H1 (cell line): ENCODE measurements around the gene CCDC196. TPM values are rescaled to one million over a fixed set of nuclear protein-coding genes. Genes with fewer than 3 reads are reported as not detected.

Experiments used
- CTCF ChIA-PET: fragments of 300-600 bp; sonication (Branson Sonifier 250); formaldehyde crosslinking; loops from one replicate; lab custom pipeline; 2021; ENCODE audit not compliant: partially characterized antibody; lab: Charles Lee
- POLR2A ChIA-PET: fragments of 300-600 bp; sonication (Branson Sonifier 250); formaldehyde crosslinking; loops from one replicate; lab custom pipeline; 2021; ENCODE audit warnings: inconsistent platforms; ENCODE audit not compliant: partially characterized antibody; lab: Charles Lee
- DNase-seq, 2 experiments: peaks; one replicate each; pipeline versions ENCODE4 v3.0.0 to v3.0.0-alpha.2; 2010 to 2022; ENCODE audit warnings: low spot score in 2 of 2, low read depth in 1 of 2, mixed read lengths in 1 of 2
- FAIRE-seq: peaks from 2 replicates; lab custom pipeline; 2011; peaks lifted over from hg19 to GRCh38; lab: Jason Lieb, UNC
- H2AFZ ChIP-seq: 2 replicates; pipeline ENCODE4 v1.8.1; 2012; ENCODE audit warnings: low read length, inconsistent platforms
- H2AK5ac ChIP-seq: 2 replicates; pipeline ENCODE4 v1.6.1; 2013; ENCODE audit warnings: low read depth, low read length
- H2BK120ac ChIP-seq: replicated peaks from 2 replicates; pipeline ENCODE3; 2013; ENCODE audit warnings: low read depth, low read length, inconsistent platforms
- H2BK12ac ChIP-seq: 2 replicates; pipeline ENCODE4 v1.6.1; 2013; ENCODE audit warnings: low read depth, low read length
- H2BK15ac ChIP-seq: 2 replicates; pipeline ENCODE4 v1.6.1; 2013; ENCODE audit warnings: low read length
- H2BK20ac ChIP-seq: 2 replicates; pipeline ENCODE4 v1.6.1; 2013; ENCODE audit warnings: low read length
- H2BK5ac ChIP-seq: 2 replicates; pipeline ENCODE4 v1.6.1; 2013; ENCODE audit warnings: low read depth, low read length
- H3K14ac ChIP-seq: 2 replicates; pipeline ENCODE4 v1.6.1; 2013; ENCODE audit warnings: inconsistent platforms; ENCODE audit not compliant: insufficient read length
- H3K18ac ChIP-seq: 2 replicates; pipeline ENCODE4 v1.6.1; 2013; ENCODE audit warnings: low read length; ENCODE audit errors: extremely low read depth
- H3K23ac ChIP-seq: 2 replicates; pipeline ENCODE4 v1.6.1; 2013; ENCODE audit warnings: inconsistent platforms; ENCODE audit not compliant: insufficient read length
- H3K23me2 ChIP-seq: 2 replicates; pipeline ENCODE4 v1.6.1; 2013; ENCODE audit warnings: low read depth, low read length
- H3K27ac ChIP-seq: 2 replicates; pipeline ENCODE4 v1.6.1; 2011; ENCODE audit warnings: low read depth, low read length, inconsistent platforms
- H3K27me3 ChIP-seq, 4 experiments: replicated peaks in 1 of 4; 1 replicate in 1 of 4; 2 replicates in 3 of 4; pipeline versions ENCODE4 v1.6.1 to v1.8.1; 2011 to 2013; ENCODE audit warnings: low read length in 3 of 4, mild to moderate bottlenecking in 3 of 4, inconsistent platforms in 2 of 4, mixed read lengths in 2 of 4, moderate library complexity in 1 of 4; ENCODE audit not compliant: control insufficient read depth in 3 of 4, insufficient read depth in 3 of 4; ENCODE audit errors: extremely low read depth in 1 of 4
- H3K36me3 ChIP-seq, 4 experiments: 2 replicates each; pipeline versions ENCODE4 v1.6.1 to v1.8.1; 2011 to 2013; ENCODE audit warnings: mild to moderate bottlenecking in 4 of 4, low read length in 3 of 4, moderate library complexity in 2 of 4, control low read depth in 1 of 4, inconsistent platforms in 1 of 4; ENCODE audit not compliant: insufficient read depth in 4 of 4, control insufficient read depth in 2 of 4
- H3K4ac ChIP-seq: replicated peaks from 2 replicates; pipeline ENCODE3; 2013; ENCODE audit warnings: low read length, low read depth, mixed read lengths, inconsistent platforms; ENCODE audit not compliant: insufficient read length
- H3K4me1 ChIP-seq, 4 experiments: replicated peaks in 1 of 4; 1 replicate in 1 of 4; 2 replicates in 3 of 4; pipeline versions ENCODE4 v1.6.1 to v1.8.1; 2011 to 2013; ENCODE audit warnings: low read length in 3 of 4, inconsistent platforms in 2 of 4, mixed read lengths in 1 of 4; ENCODE audit not compliant: insufficient read depth in 4 of 4, control insufficient read depth in 3 of 4
- H3K4me2 ChIP-seq, 2 experiments: 2 replicates each; pipeline versions ENCODE4 v1.6.1 to v1.8.1; 2011 to 2013; ENCODE audit warnings: low read depth in 2 of 2, low read length in 2 of 2, control low read depth in 1 of 2, inconsistent platforms in 1 of 2, mild to moderate bottlenecking in 1 of 2; ENCODE audit not compliant: insufficient read depth in 1 of 2
- H3K4me3 ChIP-seq, 4 experiments: fragments of 200-600, 300-600 bp in 1 of 4; sonication (generic), shearing (Covaris generic), sonication (Bioruptor Twin) in 1 of 4; 2 replicates each; pipeline versions ENCODE4 v1.5.1 to v1.8.1; 2011 to 2016; ENCODE audit warnings: low read length in 4 of 4, low read depth in 3 of 4, control low read depth in 2 of 4, inconsistent platforms in 2 of 4, mild to moderate bottlenecking in 2 of 4, mixed read lengths in 1 of 4, moderate library complexity in 1 of 4; ENCODE audit not compliant: insufficient read depth in 2 of 4; ENCODE audit errors: extremely low read depth in 1 of 4
- H3K56ac ChIP-seq: replicated peaks from 2 replicates; pipeline ENCODE3; 2013; ENCODE audit warnings: low read depth, mild to moderate bottlenecking, mixed read lengths, low read length, inconsistent platforms; ENCODE audit not compliant: insufficient read length
- H3K79me1 ChIP-seq: 2 replicates; pipeline ENCODE4 v1.6.1; 2013; ENCODE audit warnings: low read depth, low read length, control low read depth
- H3K79me2 ChIP-seq, 2 experiments: 2 replicates each; pipeline versions ENCODE4 v1.6.1 to v1.8.1; 2012 to 2013; ENCODE audit warnings: low read length in 2 of 2, mild to moderate bottlenecking in 2 of 2, inconsistent platforms in 1 of 2; ENCODE audit not compliant: insufficient read depth in 2 of 2, control insufficient read depth in 1 of 2
- H3K9ac ChIP-seq, 4 experiments: replicated peaks in 1 of 4; 1 replicate in 1 of 4; 2 replicates in 3 of 4; pipeline versions ENCODE4 v1.6.1 to v1.8.1; 2011 to 2013; ENCODE audit warnings: low read depth in 3 of 4, low read length in 3 of 4, control low read depth in 2 of 4, mild to moderate bottlenecking in 2 of 4, moderate library complexity in 2 of 4, inconsistent platforms in 1 of 4; ENCODE audit errors: extremely low read depth in 1 of 4
- H3K9me3 ChIP-seq, 2 experiments: 2 replicates each; pipeline versions ENCODE4 v1.6.1 to v1.8.1; 2012 to 2013; ENCODE audit warnings: mild to moderate bottlenecking in 2 of 2, moderate library complexity in 2 of 2, control low read depth in 1 of 2, inconsistent platforms in 1 of 2, low read depth in 1 of 2, low read length in 1 of 2, mixed read lengths in 1 of 2; ENCODE audit not compliant: insufficient read depth in 2 of 2
- H4K20me1 ChIP-seq, 2 experiments: replicated peaks in 1 of 2; 2 replicates each; pipeline versions ENCODE3 to v1.8.1; 2011 to 2013; ENCODE audit warnings: inconsistent platforms in 2 of 2, low read length in 2 of 2, mild to moderate bottlenecking in 1 of 2; ENCODE audit not compliant: insufficient read depth in 2 of 2, control insufficient read depth in 1 of 2
- H4K5ac ChIP-seq: 2 replicates; pipeline ENCODE4 v1.6.1; 2013; ENCODE audit warnings: low read length, low read depth, mixed read lengths, inconsistent platforms; ENCODE audit not compliant: insufficient read length
- H4K8ac ChIP-seq: 2 replicates; pipeline ENCODE4 v1.8.0; 2013; ENCODE audit warnings: mild to moderate bottlenecking, moderate library complexity, low read length, inconsistent platforms; ENCODE audit not compliant: insufficient read depth; ENCODE audit errors: extremely low read depth
- H4K91ac ChIP-seq: replicated peaks from 2 replicates; pipeline ENCODE3; 2013; ENCODE audit warnings: low read length, mixed read lengths, inconsistent platforms; ENCODE audit not compliant: insufficient read length
- CEBPB ChIP-seq: IDR thresholded peaks from 2 replicates; pipeline ENCODE4 v1.6.1; 2012; ENCODE audit warnings: low read depth, low read length
- POLR2AphosphoS5 ChIP-seq: IDR thresholded peaks from 2 replicates; pipeline ENCODE4 v1.6.1; 2011; ENCODE audit warnings: low read depth, low read length
- TBP ChIP-seq: IDR thresholded peaks from 2 replicates; pipeline ENCODE4 v1.6.1; 2011; ENCODE audit warnings: low read depth, low read length, improper control_type of control experiment
- WGBS, 2 experiments: shearing (Covaris generic) in 1 of 2; methylation state at CpG; one replicate each; pipeline versions ENCODE4 v1.1.6 to v1.1.7; 2013 to 2015; ENCODE audit warnings: low lambda C conversion rate in 2 of 2, mixed read lengths in 2 of 2, inconsistent platforms in 1 of 2, low coverage in 1 of 2, missing lambda C conversion rate in 1 of 2; ENCODE audit not compliant: insufficient replicate concordance in 2 of 2, insufficient coverage in 1 of 2, insufficient read length in 1 of 2; ENCODE audit errors: extremely low coverage in 1 of 2, missing lambda C conversion rate in 1 of 2; 5-methylcytosine and 5-hydroxymethylcytosine counted together
- polyA plus RNA-seq, 7 experiments: library from polyadenylated mRNA; depleted of rRNA in 3 of 7; stranded (reverse) in 5 of 7; unstranded in 2 of 7; fragments of >200 nt in 5 of 7; fragments of 200-250 nt in 2 of 7; gene quantifications; 1 replicate in 5 of 7; 2 replicates in 1 of 7; 4 replicates in 1 of 7; pipeline versions ENCODE4 v1.2.1 to v1.2.3, GENCODE V29; 2011 to 2013; ENCODE audit warnings: missing spikeins in 2 of 7, mixed read lengths in 2 of 7
- total RNA-seq: library from RNA; stranded (reverse); fragmentation: NEBNext Ultra II Directional; extraction: Animal tissue kit (Norgen Biotek cat#: 25700); gene quantifications from 2 replicates; pipeline ENCODE4 v1.2.1, GENCODE V29; 2021

The CCDC196 gene
- total and polyA plus RNA-seq, 2 of the 8 experiments (the other 6 are each of a cell fraction or from before 2014, with no cell fraction given) = not detected

- ChIA-PET POLR2A (interaction anchor here (0.6 to 1.2 kb wide), 2 partner anchors 10 to 1387 kb away, joined by 3 read pairs; no protein-coding TSS in a partner anchor), CTCF (interaction anchor here (0.8 to 1.0 kb wide), 2 partner anchors 12 to 931 kb away, joined by 3 to 4 read pairs; no protein-coding TSS in a partner anchor)
- Histone ChIP-seq H3K14ac (no peak overlapping the region), H3K4me2 (no peak overlapping the region), H3K79me1 (no peaks in the 10 kb centered on the region), H2BK15ac (no peak overlapping the region), H3K4ac (no peak overlapping the region), H2AFZ (no peak overlapping the region), H3K36me3 (no peaks in the 10 kb centered on the region), H3K4me3 (no peak overlapping the region), H3K27me3 (no peaks in the 10 kb centered on the region), H3K27ac (no peak overlapping the region), H4K8ac (no peak overlapping the region), H2BK12ac (no peak overlapping the region), H3K9me3 (no peaks in the 10 kb centered on the region), H3K23me2 (no peaks in the 10 kb centered on the region), H2BK5ac (no peak overlapping the region), H3K56ac (no peak overlapping the region), H3K79me2 (no peaks in the 10 kb centered on the region), H4K91ac (no peak overlapping the region), H2AK5ac (no peak overlapping the region), H3K9ac (no peak overlapping the region), H4K20me1 (no peaks in the 10 kb centered on the region), H2BK120ac (no peak overlapping the region), H2BK20ac (no peak overlapping the region), H4K5ac (no peak overlapping the region), H3K23ac (no peak overlapping the region), H3K4me1 (no peaks in the 10 kb centered on the region), H3K18ac (no peak overlapping the region)
- TF ChIP-seq TBP (no peak), CEBPB (no peak), POLR2AphosphoS5 (no peak)
- 91% methylated on average over 2 of the region's 2 CpGs; no CpG with 5 or more reads in 1 of the 2 experiments for WGBS, 2 experiments
- FAIRE-seq (no peak), DNase-seq (no peak)
Measured at GRCh38 chr14:66482873-66483272, 3.3 kb upstream of the CCDC196 start.
